Epithelial cell of proximal tubule (primary cell): Measurements from ENCODE around the gene ATG9A. TPM values are rescaled to one million over a fixed set of nuclear protein-coding genes. Genes with fewer than 3 reads are reported as not detected.
"Not testable (repeated sequence)": the region's sequence is repeated elsewhere in the genome, so short reads cannot be mapped to it uniquely, and the experiment has no call there.

ENCODE experiments used
- DNase-seq: peaks from one replicate; pipeline ENCODE4 v3.0.0-alpha.2; 2011; ENCODE audit warnings: low read depth
- H3K4me3 ChIP-seq: 2 replicates; pipeline ENCODE4 v1.5.1; 2011; ENCODE audit warnings: low read depth, mild to moderate bottlenecking, low read length
- CTCF ChIP-seq: conservative IDR thresholded peaks from 2 replicates; pipeline ENCODE4 v1.5.1; 2012; ENCODE audit warnings: low read depth, mild to moderate bottlenecking, low read length
- total RNA-seq: library from RNA; depleted of rRNA; stranded (reverse); fragments of >200 nt; gene quantifications from 2 replicates; pipeline ENCODE4 v1.2.3, GENCODE V29; 2015

ATG9A gene
- total RNA-seq, 1 donor from 2014 or later: 34.1 TPM

DNA sequence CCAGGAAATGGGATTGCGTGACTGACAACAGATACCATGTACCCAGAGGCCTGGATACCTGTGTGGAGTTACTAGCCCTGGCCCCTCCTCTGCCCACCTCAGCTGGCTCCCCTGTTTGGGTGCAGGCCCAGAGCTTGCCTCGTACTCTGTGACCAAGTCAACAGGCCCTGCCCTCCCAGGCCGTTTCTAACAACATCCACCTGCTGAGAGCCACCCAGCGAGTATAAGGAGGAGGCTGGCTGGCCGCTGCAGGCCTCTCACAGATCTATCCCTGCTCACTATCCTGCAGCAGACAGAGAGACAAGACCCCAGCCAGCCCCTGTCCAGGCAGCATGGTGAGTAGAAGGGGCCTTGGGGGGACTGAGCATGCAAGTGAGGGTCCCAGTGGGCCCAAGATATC is 36.8 kb upstream of the ATG9A start:
- H3K4me3 ChIP-seq: no peak overlapping the region
- TF ChIP-seq CTCF: no peak
- DNase-seq: no peak

- no peak overlapping the region for H3K4me3 ChIP-seq
- no peak for DNase-seq
- TF ChIP-seq CTCF: no peak
These were observed 31.8 kb upstream of the ATG9A start for GRCh38 chr2:219261024-219261855.

GRCh38 chr2:219258942-219259341 is 29.5 kb upstream of the ATG9A start:
- not testable (repeated sequence) for H3K4me3 ChIP-seq, DNase-seq

GRCh38 chr2:219254590-219255201 is 25.3 kb upstream of the ATG9A start:
- peak overlapping the region; percentile 94 for H3K4me3 ChIP-seq
- DNase-seq: no peak
- TF ChIP-seq CTCF: no peak

DNA sequence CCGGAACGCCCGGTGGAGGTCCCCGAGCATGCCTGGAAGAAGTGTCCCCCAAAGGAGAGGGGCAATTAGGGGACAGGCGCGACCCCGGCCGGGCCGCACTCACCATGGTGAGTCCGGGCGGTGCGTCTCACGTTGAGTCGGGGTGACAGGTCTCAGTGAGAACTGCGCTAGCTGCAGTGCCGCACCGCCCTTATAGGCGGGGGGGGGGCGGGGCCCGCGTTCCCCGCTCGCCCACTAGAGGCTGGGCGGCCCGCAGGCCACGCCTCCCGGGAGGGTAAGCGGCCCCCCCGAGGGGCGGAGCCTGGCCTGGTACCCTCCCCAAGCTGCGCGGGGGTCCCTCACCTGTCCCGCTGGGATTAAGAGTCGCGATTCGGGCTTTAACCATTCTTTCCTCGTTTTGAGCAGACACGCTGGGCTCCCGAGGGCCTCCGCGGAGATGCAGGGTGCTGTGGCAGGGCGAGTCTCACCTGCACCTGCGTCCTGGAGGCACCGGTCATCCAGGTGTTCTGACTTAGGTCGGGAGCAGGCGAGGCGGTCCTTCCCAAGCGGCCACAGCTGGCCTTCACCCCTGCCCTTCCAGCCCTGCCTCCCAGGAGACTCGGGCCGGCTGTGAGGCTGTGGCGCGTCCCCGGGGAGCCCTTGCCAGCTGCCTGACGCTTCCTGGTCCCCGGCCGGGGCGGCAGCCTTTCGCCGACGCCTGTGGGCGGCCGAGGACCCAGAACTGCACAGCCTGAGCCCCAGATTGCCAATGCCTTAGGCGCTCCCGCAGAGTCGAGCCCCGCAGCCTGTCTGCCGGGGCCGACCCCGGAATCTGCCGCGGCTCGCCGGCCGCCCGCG is 24.5 kb upstream of the ATG9A start, which contains the start of gene TUBA4A:
Gene TUBA4A (minus strand): TSS at position 166 of the 837 bp plus-strand sequence. CDS start 60 bp downstream, at position 106.
- DNase-seq: no peak
- TF ChIP-seq CTCF: no peak
- peak within 1 kb of the TSS; percentile 94 for H3K4me3 ChIP-seq

- TF ChIP-seq CTCF: no peak
- DNase-seq: no peak
- peak within 1 kb of the TSS; percentile 94 for H3K4me3 ChIP-seq
These were observed 23.7 kb upstream of the ATG9A start, which contains the start of gene TUBA4B for GRCh38 chr2:219252900-219253752. TSS of gene TUBA4B (plus strand) at chr2:219253243. CDS start at chr2:219253408, 165 bp downstream.
